NT2/D1 (cell line): ENCODE data around the gene KRTAP19-2.

Experiments used
- YY1 ChIP-seq: IDR thresholded peaks from 2 replicates; pipeline ENCODE4 v1.6.1; 2011; ENCODE audit not compliant: insufficient read length, insufficient read depth
- ZNF274 ChIP-seq: IDR thresholded peaks from 2 replicates; pipeline ENCODE4 v1.6.1; 2011; ENCODE audit warnings: mild to moderate bottlenecking, low read depth, low read length

GRCh38 chr21:30468900-30469714 is 18.1 kb downstream of the KRTAP19-2 start:
- TF ChIP-seq YY1 (no peak), ZNF274 (no peak)
